Pancreas (tissue), 10 donors: ENCODE measurements around the gene DDIT4. TPM values are rescaled to one million over a fixed set of nuclear protein-coding genes. Genes with fewer than 3 reads are reported as not detected.

Experiments
- ATAC-seq, 4 donors: fragments of 200-7000 bp; cut with Tn5 transposase; one replicate each; pipeline versions ENCODE4 v1.8.0 to v1.9.1; 2020; ENCODE audit warnings: mild to moderate bottlenecking in 4 of 4, moderate library complexity in 4 of 4
- DNase-seq, 6 donors: peaks; one replicate each; pipeline ENCODE4 v3.0.0-alpha.2; 2020
- FAIRE-seq: peaks from 2 replicates; lab custom pipeline; 2012; peaks lifted over from hg19 to GRCh38; lab: Jason Lieb, UNC
- H3K27ac ChIP-seq, 4 donors: fragments of 200-600 bp; sonication (generic); 1 replicate in 3 of 4; 2 replicates in 1 of 4; pipeline versions ENCODE4 v1.5.0 to v1.8.0; 2020
- H3K27me3 ChIP-seq, 4 donors: fragments of 200-600 bp; one replicate each; pipeline ENCODE4 v1.8.0; 2021
- H3K36me3 ChIP-seq, 3 donors: fragments of 200-600 bp; sonication (generic) in 1 of 3; one replicate each; pipeline versions ENCODE4 v1.5.0 to v1.8.0; 2020 to 2021
- H3K4me1 ChIP-seq, 3 donors: fragments of 200-600 bp; one replicate each; pipeline ENCODE4 v1.8.0; 2021
- H3K4me3 ChIP-seq, 4 donors: fragments of 200-600 bp; sonication (generic) in 2 of 4; one replicate each; pipeline versions ENCODE4 v1.5.0 to v1.8.0; 2020 to 2021
- H3K9me3 ChIP-seq, 4 donors: fragments of 200-600 bp; one replicate each; pipeline ENCODE4 v1.8.0; 2021
- WGBS, 2 donors: extraction: QIAGEN DNeasy Blood & Tissue Kit; methylation state at CpG; one replicate each; pipeline ENCODE4 v1.1.7; 2013; 5-methylcytosine and 5-hydroxymethylcytosine counted together
- intact Hi-C, 3 donors: fragments of 100-400 bp; cut with DNase I; formaldehyde crosslinking; loops; one replicate each; pipeline versions ENCODE4 v1.11.1 to v1.14.2; 2022
- polyA plus RNA-seq, 2 donors: library from polyadenylated mRNA; stranded (reverse); fragments of 200-250 nt; gene quantifications; one replicate each; pipeline ENCODE4 v1.2.3, GENCODE V29; 2013
- total RNA-seq, 6 donors: library from RNA; stranded (reverse); fragmentation: NEBNext Ultra II Directional in 4 of 6; extraction: Animal tissue kit (Norgen Biotek cat#: 25700) in 4 of 6; gene quantifications; one replicate each; pipeline versions ENCODE4 v1.2.1 to v1.2.4, GENCODE V29; 2021 to 2023
- TF ChIP-seq, protein P1 (sequence below), 4 donors: fragments of 200-600 bp; sonication (generic) in 3 of 4; IDR thresholded peaks; one replicate each; pipeline versions ENCODE4 v1.5.0 to v1.8.0; 2021; ENCODE audit warnings: antibody characterized with exemption in 4 of 4
- donor health status: healthy with polysubstance abuse.
- donor health status: DM: no; HTN: no; CAD: no; lungs with moderate emphysema.
- donor health status: DM: no; HTN: no; CAD: no.
- donor health status: control.
- donor health status: control.
- donor health status: Bipolar disorder and iron deficiency.
- donor health status: DM: yes; HTN: yes; CAD: no.
- donor health status: DM: no; HTN: no; CAD: no.
- donor health status: DM: no; HTN: no; CAD: no.
- donor health status: DM: yes; HTN: yes; CAD: no.

DDIT4 gene
- total and polyA plus RNA-seq, 8 donors = 61.6 to 1,144 (median 215) TPM

DNA sequence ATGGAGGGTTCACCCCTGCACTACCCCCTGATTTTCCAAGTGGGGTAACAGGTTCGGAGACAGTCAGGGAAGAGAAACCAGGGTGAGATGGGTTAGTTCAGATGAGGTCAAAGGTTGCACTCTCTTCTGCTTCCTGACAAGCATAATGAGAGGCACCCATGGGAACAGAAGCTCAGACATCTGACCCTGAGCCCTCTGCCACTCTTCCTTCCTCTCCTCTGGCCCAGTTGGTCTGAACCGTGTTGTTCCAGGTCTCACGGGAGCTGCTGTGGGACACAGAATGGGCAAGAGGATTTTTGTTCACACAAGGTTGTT is 42.6 kb downstream of the DDIT4 start:
- no peak for FAIRE-seq
- Histone ChIP-seq H3K9me3 (no peaks in the 10 kb centered on the region), H3K4me3 (no peak overlapping the region), H3K27ac (peak overlapping the region; percentile 57 to 83 (median 72)), H3K36me3 (no peaks in the 10 kb centered on the region), H3K27me3 (no peaks in the 10 kb centered on the region), H3K4me1 (peaks cover 46 to 55% (median 47%) of the 10 kb centered on the region in 3 donors)
- TF ChIP-seq, protein P1, sequence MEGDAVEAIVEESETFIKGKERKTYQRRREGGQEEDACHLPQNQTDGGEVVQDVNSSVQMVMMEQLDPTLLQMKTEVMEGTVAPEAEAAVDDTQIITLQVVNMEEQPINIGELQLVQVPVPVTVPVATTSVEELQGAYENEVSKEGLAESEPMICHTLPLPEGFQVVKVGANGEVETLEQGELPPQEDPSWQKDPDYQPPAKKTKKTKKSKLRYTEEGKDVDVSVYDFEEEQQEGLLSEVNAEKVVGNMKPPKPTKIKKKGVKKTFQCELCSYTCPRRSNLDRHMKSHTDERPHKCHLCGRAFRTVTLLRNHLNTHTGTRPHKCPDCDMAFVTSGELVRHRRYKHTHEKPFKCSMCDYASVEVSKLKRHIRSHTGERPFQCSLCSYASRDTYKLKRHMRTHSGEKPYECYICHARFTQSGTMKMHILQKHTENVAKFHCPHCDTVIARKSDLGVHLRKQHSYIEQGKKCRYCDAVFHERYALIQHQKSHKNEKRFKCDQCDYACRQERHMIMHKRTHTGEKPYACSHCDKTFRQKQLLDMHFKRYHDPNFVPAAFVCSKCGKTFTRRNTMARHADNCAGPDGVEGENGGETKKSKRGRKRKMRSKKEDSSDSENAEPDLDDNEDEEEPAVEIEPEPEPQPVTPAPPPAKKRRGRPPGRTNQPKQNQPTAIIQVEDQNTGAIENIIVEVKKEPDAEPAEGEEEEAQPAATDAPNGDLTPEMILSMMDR (IDR thresholded peaks at IDR 0.05) = no peak
- intact Hi-C loops = no loop called here
- ATAC-seq = no peak
- WGBS, 2 donors = 45 to 50% methylated on average over 3 of the region's 3 CpGs
- DNase-seq = no peak

DNA sequence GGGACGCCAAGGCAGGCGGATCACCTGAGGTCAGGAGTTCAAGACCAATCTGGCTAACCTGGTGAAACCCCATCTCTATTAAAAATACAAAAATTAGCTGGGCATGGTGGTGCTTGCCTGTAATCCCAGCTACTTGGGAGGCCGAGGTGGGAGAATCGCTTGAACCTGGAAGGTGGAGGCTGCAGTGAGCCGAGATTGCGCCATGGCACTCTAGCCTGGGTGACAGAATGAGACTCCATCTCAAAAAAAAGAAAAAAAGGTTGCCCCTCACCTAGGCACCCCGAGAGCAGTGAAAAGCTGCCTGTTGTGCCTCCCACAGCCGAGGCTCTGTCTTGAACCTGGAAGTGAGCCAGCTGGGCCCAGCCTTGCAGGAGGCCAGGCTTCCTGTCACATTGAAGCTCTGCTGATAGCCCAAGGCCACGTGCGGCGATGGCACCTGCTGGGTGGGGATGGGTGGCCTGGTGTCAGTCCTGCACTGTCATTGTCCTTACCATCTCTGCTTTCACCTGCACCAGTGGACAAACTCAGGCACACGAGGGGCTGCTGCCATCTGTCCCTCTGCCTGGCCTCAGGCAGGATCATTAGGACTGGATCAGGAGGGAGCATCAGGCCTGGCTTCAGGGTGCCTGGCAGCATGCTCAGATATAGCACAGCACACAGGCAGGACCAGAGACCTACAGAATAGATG is 43.2 kb downstream of the DDIT4 start:
- WGBS, 2 donors = 55% methylated on average over 12 of the region's 12 CpGs
- H3K27ac ChIP-seq = peak overlapping the region; percentile 57 to 83 (median 72)
- H3K9me3 ChIP-seq = no peaks in the 10 kb centered on the region
- H3K4me3 ChIP-seq = no peak overlapping the region
- FAIRE-seq (no peak), ATAC-seq (peak in 1 of 4 donors; percentile 4), DNase-seq (peak in 5 of 6 donors; percentile 65 to 89 (median 79))
- H3K36me3 ChIP-seq = no peaks in the 10 kb centered on the region
- H3K27me3 ChIP-seq = no peaks in the 10 kb centered on the region
- peaks cover 46 to 57% (median 52%) of the 10 kb centered on the region in 3 donors for H3K4me1 ChIP-seq
- TF ChIP-seq, protein P1 (IDR thresholded peaks at IDR 0.05) = no peak
- intact Hi-C loops = no loop called here

DNA sequence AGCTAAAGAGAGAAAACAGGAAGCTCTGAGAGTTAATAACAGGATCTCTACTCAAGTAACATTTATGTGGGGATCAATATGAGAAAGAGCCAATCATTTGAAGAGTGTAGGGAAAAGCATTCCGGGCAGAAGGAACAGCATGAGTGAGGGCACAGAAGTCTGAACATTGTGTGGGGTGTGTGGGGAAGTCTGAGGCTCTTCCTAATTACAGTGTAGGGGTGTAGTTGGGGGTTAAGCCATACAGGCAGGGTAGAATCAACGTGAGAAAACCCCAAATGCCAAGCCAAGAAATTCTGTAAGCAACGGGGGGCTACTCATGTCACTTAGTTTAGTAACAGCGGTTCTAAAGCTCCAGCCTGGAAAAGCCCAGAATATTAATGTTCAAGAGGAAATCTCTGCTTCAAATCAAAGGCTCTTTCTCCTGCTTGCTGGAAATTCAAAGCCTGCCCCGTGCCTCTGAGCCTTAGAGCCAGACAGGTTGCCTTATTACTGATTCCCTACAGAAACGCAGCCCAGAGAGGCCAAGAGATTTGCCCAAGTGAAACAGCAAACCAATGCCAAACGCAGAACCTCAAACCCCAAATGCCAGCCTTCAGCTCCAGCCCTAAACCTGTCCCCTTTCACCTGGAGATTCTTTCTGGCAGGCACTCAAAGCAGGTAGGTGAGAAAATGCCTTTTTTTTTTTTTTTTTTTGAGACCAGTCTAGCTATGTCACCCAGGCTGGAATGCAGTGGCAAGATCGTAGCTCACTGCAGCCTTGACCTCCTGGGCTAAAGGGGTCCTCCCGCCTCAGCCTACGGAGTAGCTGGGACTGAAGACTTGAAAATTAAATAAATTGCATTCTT is 44.9 kb downstream of the DDIT4 start:
- DNase-seq = peak in 1 of 6 donors; percentile 11
- TF ChIP-seq, protein P1 (IDR thresholded peaks at IDR 0.05) = no peak
- peaks cover 46 to 57% (median 54%) of the 10 kb centered on the region in 3 donors for H3K4me1 ChIP-seq
- 70 to 72% methylated on average over 10 of the region's 10 CpGs for WGBS, 2 donors
- H3K27me3 ChIP-seq = no peaks in the 10 kb centered on the region
- peak overlapping the region; percentile 33 to 90 (median 79) for H3K27ac ChIP-seq
- H3K9me3 ChIP-seq = no peaks in the 10 kb centered on the region
- ATAC-seq = no peak
- H3K4me3 ChIP-seq = peak overlapping the region in 1 of 4 donors; percentile 34
- no peak for FAIRE-seq
- H3K36me3 ChIP-seq = no peaks in the 10 kb centered on the region
- intact Hi-C loops = no loop called here

DNA sequence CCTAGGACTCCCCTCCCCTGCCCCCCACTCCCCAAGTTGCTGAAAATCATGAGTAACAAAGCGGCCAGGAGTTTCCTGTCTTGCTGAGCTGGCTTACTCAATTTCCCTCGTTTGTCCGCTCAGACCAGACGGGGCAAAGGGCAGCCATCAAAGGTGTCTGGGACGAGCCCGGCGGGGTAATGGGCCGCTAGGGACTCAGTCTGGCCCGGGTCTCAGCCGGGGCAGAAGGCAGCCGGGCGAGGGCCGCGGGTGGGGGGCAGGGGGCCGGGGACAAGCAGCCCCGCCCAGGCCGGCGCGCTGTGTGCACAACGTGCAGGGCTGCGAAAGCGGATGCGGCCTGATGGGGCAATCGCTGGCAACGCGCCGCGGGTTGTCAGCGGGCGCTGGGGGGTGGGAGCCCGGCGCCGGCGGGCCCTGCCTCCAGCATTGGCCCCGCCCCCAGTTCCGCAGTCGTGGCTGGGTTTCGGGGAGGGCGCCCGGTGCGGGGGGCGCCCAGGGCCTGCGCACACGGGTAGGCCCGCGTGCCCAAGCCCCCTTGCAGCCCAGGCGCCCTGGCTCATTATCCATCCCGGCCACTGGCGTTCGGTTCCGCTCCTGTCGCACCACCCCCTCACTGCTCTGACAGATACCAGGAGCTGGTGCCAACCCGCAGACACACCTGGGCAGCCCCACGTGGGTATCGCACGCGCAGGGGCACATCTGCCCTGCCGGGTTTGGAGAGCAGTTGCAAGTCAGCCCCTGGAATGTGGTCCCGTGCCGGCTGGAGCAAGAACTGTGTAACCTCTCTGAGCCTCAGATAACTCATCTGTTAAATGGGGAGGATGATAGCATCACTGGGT is 45.9 kb downstream of the DDIT4 start:
- Histone ChIP-seq H3K27me3 (no peaks in the 10 kb centered on the region), H3K4me3 (peak overlapping the region; percentile 1 to 34 (median 18)), H3K9me3 (no peaks in the 10 kb centered on the region), H3K4me1 (peaks cover 46 to 55% (median 54%) of the 10 kb centered on the region in 3 donors), H3K27ac (peak overlapping the region; percentile 69 to 90 (median 82)), H3K36me3 (no peaks in the 10 kb centered on the region)
- peak; percentile 57 to 78 (median 76) for ATAC-seq
- TF ChIP-seq, protein P1 (IDR thresholded peaks at IDR 0.05) = no peak
- WGBS, 2 donors = 3 to 4% methylated on average over 50 to 60 of the region's 60 CpGs
- DNase-seq = peak; percentile 82 to 96 (median 91)
- intact Hi-C loops = loop anchor here in 1 of 3 donors (10.0 kb wide), 1 partner anchor 95 kb away; no protein-coding TSS in a partner anchor
- no peak for FAIRE-seq
